Psoas muscle (tissue), 8 donors: ENCODE results near the gene PAXX. TPM values are rescaled to one million over a fixed set of nuclear protein-coding genes. Genes with fewer than 3 reads are reported as not detected.
A peak's percentile ranks its signal among the peaks of the same experiment; 100 is the strongest.

ENCODE experiments used
- ATAC-seq, 4 donors: fragments of 200-7000 bp; cut with Tn5 transposase; one replicate each; pipeline ENCODE4 v1.9.1; 2020; ENCODE audit warnings: moderate library complexity in 3 of 4, mild to moderate bottlenecking in 2 of 4
- DNase-seq, 2 donors: peaks; one replicate each; pipeline ENCODE4 v3.0.0-alpha.2; 2020
- H3K27ac ChIP-seq: fragments of 200-600 bp; one replicate; pipeline ENCODE4 v1.8.0; 2022
- H3K27me3 ChIP-seq, 3 donors: fragments of 200-600 bp in 1 of 3; one replicate each; pipeline versions ENCODE4 v1.6.1 to v1.8.0; 2013 to 2022; ENCODE audit warnings: low read length in 2 of 3, mild to moderate bottlenecking in 2 of 3, moderate library complexity in 1 of 3; ENCODE audit not compliant: insufficient read depth in 3 of 3
- H3K36me3 ChIP-seq, 2 donors: fragments of 200-600 bp in 1 of 2; one replicate each; pipeline versions ENCODE4 v1.6.1 to v1.8.0; 2013 to 2022; ENCODE audit warnings: low read depth in 1 of 2, mild to moderate bottlenecking in 1 of 2, moderate library complexity in 1 of 2; ENCODE audit not compliant: insufficient read depth in 1 of 2
- H3K4me1 ChIP-seq: fragments of 200-600 bp; one replicate; pipeline ENCODE4 v1.8.0; 2022
- H3K4me3 ChIP-seq: fragments of 200-600 bp; one replicate; pipeline ENCODE4 v1.8.0; 2022; ENCODE audit warnings: mild to moderate bottlenecking
- H3K9me3 ChIP-seq: fragments of 200-600 bp; one replicate; pipeline ENCODE4 v1.8.0; 2022
- WGBS, 3 donors: extraction: QIAGEN DNeasy Blood & Tissue Kit; methylation state at CpG; one replicate each; pipeline versions ENCODE4 v1.1.6 to v1.1.7; 2013; 5-methylcytosine and 5-hydroxymethylcytosine counted together
- intact Hi-C, 2 donors: fragments of 100-400 bp; cut with DNase I; formaldehyde crosslinking; loops; one replicate each; pipeline versions ENCODE4 v1.11.0 to v1.14.2; 2022
- polyA plus RNA-seq, 3 donors: library from polyadenylated mRNA; stranded (reverse); fragments of 200-250 nt; gene quantifications; one replicate each; pipeline ENCODE4 v1.2.3, GENCODE V29; 2013
- total RNA-seq, 4 donors: library from RNA; stranded (reverse); fragmentation: NEBNext Ultra II Directional in 2 of 4; extraction: Animal tissue kit (Norgen Biotek cat#: 25700) in 2 of 4; gene quantifications; one replicate each; pipeline versions ENCODE4 v1.2.1 to v1.2.4, GENCODE V29; 2021 to 2023
- TF ChIP-seq, protein P1 (sequence below): fragments of 200-600 bp; IDR thresholded peaks from one replicate; pipeline ENCODE4 v1.8.0; 2022; ENCODE audit warnings: antibody characterized with exemption
- donor health status: healthy with polysubstance abuse.
- donor health status: DM: no; HTN: no; CAD: no; lungs with moderate emphysema.
- donor health status: Bipolar disorder and iron deficiency.
- donor health status: healthy.
- donor health status: DM: yes; HTN: yes; CAD: no.
- donor health status: DM: no; HTN: no; CAD: no.
- donor health status: DM: no; HTN: no; CAD: no.
- donor health status: DM: yes; HTN: yes; CAD: no.

PAXX gene
- total and polyA plus RNA-seq, 7 donors, result 9.4 to 39.2 (median 15.6) TPM

DNA sequence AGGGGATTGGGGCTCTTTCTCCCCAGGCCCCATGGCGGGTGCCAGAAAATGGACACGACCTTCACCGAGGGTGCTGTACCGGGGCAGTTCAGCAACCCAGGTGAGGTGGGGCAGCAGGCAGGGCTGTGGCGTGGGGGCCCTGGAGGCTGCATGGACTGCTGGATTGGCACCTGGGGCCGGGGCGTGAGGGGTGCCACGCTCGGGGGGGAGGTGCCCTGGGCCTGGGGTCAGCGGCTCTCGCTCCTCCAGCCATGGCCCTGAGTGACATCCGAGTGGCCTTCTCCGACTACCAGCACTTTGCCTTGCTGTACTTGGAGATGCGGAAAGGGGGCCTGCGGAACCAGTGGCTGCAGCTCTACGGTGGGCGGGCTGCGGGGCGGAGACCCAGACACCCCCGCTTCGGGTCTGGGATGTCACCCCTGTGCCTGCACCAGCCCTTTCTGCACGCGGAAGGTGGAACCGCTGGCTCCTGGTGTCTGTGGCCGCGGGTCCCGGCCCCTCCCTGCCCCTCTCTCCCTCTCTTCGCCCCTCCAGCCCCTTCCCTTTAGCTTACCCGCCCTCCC is 7.7 kb upstream of the PAXX start:
- ATAC-seq (no peak), DNase-seq (no peak)
- TF ChIP-seq, protein P1, sequence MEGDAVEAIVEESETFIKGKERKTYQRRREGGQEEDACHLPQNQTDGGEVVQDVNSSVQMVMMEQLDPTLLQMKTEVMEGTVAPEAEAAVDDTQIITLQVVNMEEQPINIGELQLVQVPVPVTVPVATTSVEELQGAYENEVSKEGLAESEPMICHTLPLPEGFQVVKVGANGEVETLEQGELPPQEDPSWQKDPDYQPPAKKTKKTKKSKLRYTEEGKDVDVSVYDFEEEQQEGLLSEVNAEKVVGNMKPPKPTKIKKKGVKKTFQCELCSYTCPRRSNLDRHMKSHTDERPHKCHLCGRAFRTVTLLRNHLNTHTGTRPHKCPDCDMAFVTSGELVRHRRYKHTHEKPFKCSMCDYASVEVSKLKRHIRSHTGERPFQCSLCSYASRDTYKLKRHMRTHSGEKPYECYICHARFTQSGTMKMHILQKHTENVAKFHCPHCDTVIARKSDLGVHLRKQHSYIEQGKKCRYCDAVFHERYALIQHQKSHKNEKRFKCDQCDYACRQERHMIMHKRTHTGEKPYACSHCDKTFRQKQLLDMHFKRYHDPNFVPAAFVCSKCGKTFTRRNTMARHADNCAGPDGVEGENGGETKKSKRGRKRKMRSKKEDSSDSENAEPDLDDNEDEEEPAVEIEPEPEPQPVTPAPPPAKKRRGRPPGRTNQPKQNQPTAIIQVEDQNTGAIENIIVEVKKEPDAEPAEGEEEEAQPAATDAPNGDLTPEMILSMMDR, result no peak
- Histone ChIP-seq H3K4me3 (no peak overlapping the region), H3K4me1 (no peaks in the 10 kb centered on the region), H3K36me3 (no peaks in the 10 kb centered on the region), H3K27ac (no peak overlapping the region), H3K9me3 (no peaks in the 10 kb centered on the region), H3K27me3 (peaks cover 0 to 40% (median 16%) of the 10 kb centered on the region in 3 donors)
- intact Hi-C loops, result no loop called here
- WGBS, 3 donors, result 47 to 56% (median 47%) methylated on average over 23 to 29 of the region's 29 CpGs

DNA sequence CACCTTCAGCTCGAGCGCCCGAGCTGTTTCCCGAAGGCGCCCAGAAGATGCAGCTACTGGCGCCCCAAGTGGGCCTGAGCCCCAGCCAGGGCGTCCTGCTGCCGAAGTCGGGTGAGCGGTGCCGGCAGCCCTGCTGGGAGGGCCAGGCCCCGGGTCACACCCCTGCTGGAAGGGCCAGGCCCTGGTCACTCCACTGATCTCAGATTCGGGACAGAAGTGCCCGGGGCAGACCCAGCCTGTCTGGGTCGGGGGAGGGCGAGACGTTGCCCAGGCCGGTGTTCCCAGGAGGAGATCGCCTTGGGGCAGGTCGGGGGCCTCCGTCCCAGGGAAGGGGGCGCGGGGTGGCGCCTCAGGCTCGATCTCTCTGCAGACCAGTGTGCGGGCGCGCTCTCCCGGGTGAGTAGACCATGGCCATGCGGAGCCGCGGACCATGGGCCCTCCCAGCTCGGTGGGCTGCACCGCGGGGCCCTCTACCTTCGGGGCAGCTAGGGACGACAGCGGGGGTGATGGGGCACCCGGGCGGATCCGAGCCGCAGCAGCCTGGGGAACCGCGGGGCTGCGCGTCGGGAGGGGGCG is 7.1 kb upstream of the PAXX start:
- intact Hi-C loops, result no loop called here
- DNase-seq, result no peak
- Histone ChIP-seq H3K4me1 (no peaks in the 10 kb centered on the region), H3K27ac (no peak overlapping the region), H3K9me3 (no peaks in the 10 kb centered on the region), H3K36me3 (no peaks in the 10 kb centered on the region), H3K4me3 (no peak overlapping the region), H3K27me3 (peaks cover 0 to 40% (median 14%) of the 10 kb centered on the region in 3 donors)
- peak in 2 of 4 donors; percentile 18 to 36 for ATAC-seq
- TF ChIP-seq, protein P1, result no peak
- WGBS, 3 donors, result 8 to 16% (median 12%) methylated on average over 40 to 48 of the region's 48 CpGs

DNA sequence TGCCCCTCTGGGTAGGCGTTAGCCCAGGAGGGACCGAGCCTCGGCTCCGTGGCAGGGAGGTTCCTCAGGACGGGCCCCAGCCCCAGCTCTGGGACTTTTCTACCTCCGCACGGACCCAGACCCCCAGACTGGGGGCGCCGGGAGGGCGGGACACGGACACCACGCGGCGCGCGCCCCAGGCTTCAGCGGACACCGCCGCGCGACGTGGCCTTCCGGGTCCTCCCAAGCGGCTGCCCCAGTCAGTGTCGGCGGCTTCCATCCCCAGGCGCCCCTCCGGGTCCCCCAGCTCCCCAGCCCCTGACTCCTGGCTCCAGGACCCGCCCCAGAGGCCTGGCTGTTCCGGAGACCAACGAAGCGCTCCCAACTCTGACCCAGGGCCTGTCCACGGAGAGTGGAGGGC is 6.4 kb upstream of the PAXX start:
- WGBS, 3 donors, result 26 to 29% (median 27%) methylated on average over 21 to 33 of the region's 33 CpGs
- Histone ChIP-seq H3K36me3 (no peaks in the 10 kb centered on the region), H3K4me1 (no peaks in the 10 kb centered on the region), H3K4me3 (no peak overlapping the region), H3K27ac (no peak overlapping the region), H3K27me3 (peaks cover 0 to 39% (median 14%) of the 10 kb centered on the region in 3 donors), H3K9me3 (no peaks in the 10 kb centered on the region)
- TF ChIP-seq, protein P1, result no peak
- DNase-seq, result no peak
- intact Hi-C loops, result no loop called here
- ATAC-seq, result no peak

DNA sequence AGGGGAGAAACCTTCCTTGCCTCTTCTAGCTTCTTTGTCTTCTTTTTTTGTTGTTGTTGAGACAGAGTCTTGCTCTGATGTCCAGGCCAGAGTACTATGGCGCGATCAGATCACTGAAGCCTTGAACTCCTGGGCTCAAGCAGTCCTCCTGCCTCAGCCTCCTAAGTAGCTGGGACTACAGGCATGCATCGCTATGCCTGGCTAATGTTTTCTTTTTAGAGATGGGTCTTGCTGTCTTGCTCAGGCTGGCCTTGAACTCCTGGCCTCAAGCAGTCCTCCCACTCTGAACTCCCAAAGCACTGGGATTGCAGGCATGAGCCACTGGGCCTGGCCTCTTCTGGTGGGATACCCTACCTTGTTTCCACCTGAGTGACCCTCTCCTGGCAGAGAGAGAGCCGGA is 3.4 kb upstream of the PAXX start:
- Histone ChIP-seq H3K27ac (no peak overlapping the region), H3K9me3 (no peaks in the 10 kb centered on the region), H3K27me3 (peaks cover 0 to 26% (median 11%) of the 10 kb centered on the region in 3 donors), H3K36me3 (peaks cover 0 to 5% of the 10 kb centered on the region in 2 donors), H3K4me3 (no peak overlapping the region), H3K4me1 (peaks cover 10% of the 10 kb centered on the region)
- DNase-seq (no peak), ATAC-seq (no peak)
- intact Hi-C loops, result no loop called here
- 96 to 97% (median 96%) methylated on average over 4 of the region's 4 CpGs for WGBS, 3 donors
- TF ChIP-seq, protein P1, result no peak
